Measurements from ENCODE around the gene CES1.

DNA sequence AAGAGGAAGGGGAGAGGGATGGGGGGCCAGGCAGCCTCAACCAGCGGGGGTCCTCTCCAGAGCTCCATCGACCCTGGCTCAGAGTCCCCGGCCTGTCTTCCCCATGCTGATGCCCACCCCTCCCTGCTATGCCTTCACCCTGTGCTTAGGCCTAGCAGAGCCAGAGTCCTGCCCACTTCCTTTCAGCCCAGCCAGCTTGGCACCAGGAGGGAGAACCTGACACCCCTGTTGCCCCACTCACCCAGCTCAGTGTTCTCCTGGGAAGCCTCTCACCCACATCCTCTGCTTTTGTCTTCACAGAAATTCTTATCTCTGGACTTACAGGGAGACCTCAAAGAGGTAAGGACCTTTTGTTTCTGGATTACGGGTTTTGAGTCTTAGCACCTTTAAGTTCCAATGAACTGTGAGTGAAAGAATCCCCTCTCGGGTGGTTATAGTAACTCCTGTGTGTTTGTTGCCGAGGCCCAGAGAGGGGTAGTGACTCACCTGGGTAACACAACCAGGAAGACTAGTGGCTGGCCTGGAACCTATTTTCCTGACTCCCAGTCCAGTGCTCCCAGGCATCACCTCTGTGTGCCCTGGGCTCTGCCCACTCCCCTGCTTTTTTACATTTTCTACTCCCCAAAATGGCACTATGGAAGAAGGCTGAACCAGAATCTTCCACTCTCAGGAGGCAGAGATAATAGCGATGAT, 53.3 kb downstream of the CES1 start:
- no peak for TF ChIP-seq EZH2 (IDR thresholded peaks at IDR 0.05; ENCODE audit: borderline replicate concordance, low read length)
- TF ChIP-seq, protein P1, sequence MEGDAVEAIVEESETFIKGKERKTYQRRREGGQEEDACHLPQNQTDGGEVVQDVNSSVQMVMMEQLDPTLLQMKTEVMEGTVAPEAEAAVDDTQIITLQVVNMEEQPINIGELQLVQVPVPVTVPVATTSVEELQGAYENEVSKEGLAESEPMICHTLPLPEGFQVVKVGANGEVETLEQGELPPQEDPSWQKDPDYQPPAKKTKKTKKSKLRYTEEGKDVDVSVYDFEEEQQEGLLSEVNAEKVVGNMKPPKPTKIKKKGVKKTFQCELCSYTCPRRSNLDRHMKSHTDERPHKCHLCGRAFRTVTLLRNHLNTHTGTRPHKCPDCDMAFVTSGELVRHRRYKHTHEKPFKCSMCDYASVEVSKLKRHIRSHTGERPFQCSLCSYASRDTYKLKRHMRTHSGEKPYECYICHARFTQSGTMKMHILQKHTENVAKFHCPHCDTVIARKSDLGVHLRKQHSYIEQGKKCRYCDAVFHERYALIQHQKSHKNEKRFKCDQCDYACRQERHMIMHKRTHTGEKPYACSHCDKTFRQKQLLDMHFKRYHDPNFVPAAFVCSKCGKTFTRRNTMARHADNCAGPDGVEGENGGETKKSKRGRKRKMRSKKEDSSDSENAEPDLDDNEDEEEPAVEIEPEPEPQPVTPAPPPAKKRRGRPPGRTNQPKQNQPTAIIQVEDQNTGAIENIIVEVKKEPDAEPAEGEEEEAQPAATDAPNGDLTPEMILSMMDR (IDR thresholded peaks at IDR 0.05; ENCODE audit: low read length) = no peak

Measured in OCI-LY1 (cell line).